CD4-positive, alpha-beta T cell treated with Interferon alpha-2 for 1 hour (primary cell): ENCODE results near the gene PI4KA.
A peak's percentile ranks its signal among the peaks of the same experiment; 100 is the strongest.

Source experiments
- DNase-seq, 2 donors: peaks; one replicate each; pipeline ENCODE4 v3.0.0-alpha.2; 2020 to 2022

PI4KA gene

GRCh38 chr22:20792966-20793728 lies 65.5 kb downstream of the PI4KA start:
- no peak for DNase-seq

GRCh38 chr22:20792221-20792965 lies 66.2 kb downstream of the PI4KA start:
- DNase-seq, result no peak

- no peak for DNase-seq
Measured at GRCh38 chr22:20788627-20789344, 69.8 kb downstream of the PI4KA start.

GRCh38 chr22:20787746-20788626 lies 70.6 kb downstream of the PI4KA start:
- DNase-seq, result no peak

- DNase-seq, result no peak
Measured at GRCh38 chr22:20787223-20787622, 71.4 kb downstream of the PI4KA start.

GRCh38 chr22:20786536-20786979 lies 72.1 kb downstream of the PI4KA start:
- DNase-seq, result no peak

GRCh38 chr22:20786048-20786447 lies 72.6 kb downstream of the PI4KA start:
- DNase-seq, result no peak

GRCh38 chr22:20785415-20785814 lies 73.2 kb downstream of the PI4KA start:
- no peak for DNase-seq

GRCh38 chr22:20783844-20784723 lies 74.5 kb downstream of the PI4KA start:
- peak; percentile 30 to 61 for DNase-seq

- no peak for DNase-seq
Measured at GRCh38 chr22:20783300-20783673, 75.3 kb downstream of the PI4KA start.

GRCh38 chr22:20782596-20783299 lies 75.9 kb downstream of the PI4KA start:
- no peak for DNase-seq

GRCh38 chr22:20782083-20782482 lies 76.5 kb downstream of the PI4KA start:
- DNase-seq, result no peak

GRCh38 chr22:20781272-20781990 lies 77.2 kb downstream of the PI4KA start:
- no peak for DNase-seq

GRCh38 chr22:20779818-20780158 lies 78.8 kb downstream of the PI4KA start:
- no peak for DNase-seq

- DNase-seq, result no peak
Measured at GRCh38 chr22:20779014-20779817, 79.4 kb downstream of the PI4KA start.

- no peak for DNase-seq
Measured at GRCh38 chr22:20777420-20778177, 81.0 kb downstream of the PI4KA start.

- DNase-seq, result no peak
Measured at GRCh38 chr22:20776624-20777405, 81.8 kb downstream of the PI4KA start.
